ENCODE measurements around the gene PIK3C3.
"Not testable (repeated sequence)": the region's sequence is repeated elsewhere in the genome, so short reads cannot be mapped to it uniquely, and the experiment has no call there.

The PIK3C3 gene

GRCh38 chr18:42025974-42026625, 71.1 kb downstream of the PIK3C3 start:
- no peak for DNase-seq (ENCODE audit: low read depth)

GRCh38 chr18:42028247-42028832, 73.3 kb downstream of the PIK3C3 start:
- DNase-seq (ENCODE audit: low read depth): peak; percentile 11

- no peak for DNase-seq (ENCODE audit: low read depth)
Measured at GRCh38 chr18:42029092-42029491, 74.1 kb downstream of the PIK3C3 start.

GRCh38 chr18:42030586-42031182, 75.7 kb downstream of the PIK3C3 start:
- no peak for DNase-seq (ENCODE audit: low read depth)

GRCh38 chr18:42032447-42032846, 77.4 kb downstream of the PIK3C3 start:
- no peak for DNase-seq (ENCODE audit: low read depth)

- DNase-seq (ENCODE audit: low read depth): no peak
Measured at GRCh38 chr18:42033137-42033810, 78.2 kb downstream of the PIK3C3 start.

GRCh38 chr18:42038936-42039335, 83.9 kb downstream of the PIK3C3 start:
- no peak for DNase-seq (ENCODE audit: low read depth)

- DNase-seq (ENCODE audit: low read depth): no peak
Measured at GRCh38 chr18:42039396-42039795, 84.4 kb downstream of the PIK3C3 start.

GRCh38 chr18:42041793-42042192, 86.8 kb downstream of the PIK3C3 start:
- DNase-seq (ENCODE audit: low read depth): no peak

- DNase-seq (ENCODE audit: low read depth): no peak
Measured at GRCh38 chr18:42045346-42045745, 90.3 kb downstream of the PIK3C3 start.

GRCh38 chr18:42047721-42048120, 92.7 kb downstream of the PIK3C3 start:
- no peak for DNase-seq (ENCODE audit: low read depth)

GRCh38 chr18:42048158-42048557, 93.1 kb downstream of the PIK3C3 start:
- no peak for DNase-seq (ENCODE audit: low read depth)

- not testable (repeated sequence) for DNase-seq (ENCODE audit: low read depth)
Measured at GRCh38 chr18:42049536-42049935, 94.5 kb downstream of the PIK3C3 start.

GRCh38 chr18:42051411-42051810, 96.4 kb downstream of the PIK3C3 start:
- DNase-seq (ENCODE audit: low read depth): no peak

GRCh38 chr18:42052122-42052708, 97.2 kb downstream of the PIK3C3 start:
- no peak for DNase-seq (ENCODE audit: low read depth)

- no peak for DNase-seq (ENCODE audit: low read depth)
Measured at GRCh38 chr18:42053188-42053781, 98.3 kb downstream of the PIK3C3 start.

- DNase-seq (ENCODE audit: low read depth): no peak
Measured at GRCh38 chr18:42064109-42064508, 109.1 kb downstream of the PIK3C3 start.

GRCh38 chr18:42067518-42067917, 112.5 kb downstream of the PIK3C3 start:
- no peak for DNase-seq (ENCODE audit: low read depth)

GRCh38 chr18:42068030-42068429, 113.0 kb downstream of the PIK3C3 start:
- no peak for DNase-seq (ENCODE audit: low read depth)

GRCh38 chr18:42069036-42069435, 114.0 kb downstream of the PIK3C3 start:
- no peak for DNase-seq (ENCODE audit: low read depth)

GRCh38 chr18:42072407-42072806, 117.4 kb downstream of the PIK3C3 start:
- DNase-seq (ENCODE audit: low read depth): no peak

- DNase-seq (ENCODE audit: low read depth): no peak
Measured at GRCh38 chr18:42074704-42075103, 119.7 kb downstream of the PIK3C3 start.

Measured in CMK (cell line).